Measurements from ENCODE around the gene INAVA.
A peak's percentile ranks its signal among the peaks of the same experiment; 100 is the strongest.

The INAVA gene

DNA sequence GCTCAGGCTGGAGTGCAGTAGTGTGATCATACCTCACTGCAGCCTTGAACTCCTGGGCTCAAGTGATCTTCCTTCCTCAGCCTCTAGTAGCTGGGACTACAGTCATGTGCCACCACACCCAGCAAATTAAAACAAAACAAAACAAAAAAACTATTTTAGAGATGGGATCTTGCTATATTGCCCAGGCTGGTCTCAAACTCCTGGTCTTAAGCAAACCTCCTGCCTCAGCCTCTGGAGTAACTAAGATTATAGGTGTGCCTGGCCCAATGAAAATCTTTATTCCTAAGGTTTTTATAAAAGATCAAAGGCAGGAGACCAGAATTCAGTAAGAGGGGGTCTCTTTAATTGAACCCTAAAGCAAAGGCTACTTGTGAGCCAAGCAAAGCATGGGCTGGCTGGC, 10.1 kb downstream of the INAVA start:
- peaks cover 49% of the 10 kb centered on the region for H3K36me3 Mint-ChIP-seq (ENCODE audit: low read depth)
- H3K4me1 Mint-ChIP-seq, result no peaks in the 10 kb centered on the region
- DNase-seq, result no peak
- peaks cover 4% of the 10 kb centered on the region for H3K27me3 Mint-ChIP-seq (ENCODE audit: low read depth, poor library complexity)
- H3K9me3 Mint-ChIP-seq, result no peaks in the 10 kb centered on the region
- TF ChIP-seq, protein P1, sequence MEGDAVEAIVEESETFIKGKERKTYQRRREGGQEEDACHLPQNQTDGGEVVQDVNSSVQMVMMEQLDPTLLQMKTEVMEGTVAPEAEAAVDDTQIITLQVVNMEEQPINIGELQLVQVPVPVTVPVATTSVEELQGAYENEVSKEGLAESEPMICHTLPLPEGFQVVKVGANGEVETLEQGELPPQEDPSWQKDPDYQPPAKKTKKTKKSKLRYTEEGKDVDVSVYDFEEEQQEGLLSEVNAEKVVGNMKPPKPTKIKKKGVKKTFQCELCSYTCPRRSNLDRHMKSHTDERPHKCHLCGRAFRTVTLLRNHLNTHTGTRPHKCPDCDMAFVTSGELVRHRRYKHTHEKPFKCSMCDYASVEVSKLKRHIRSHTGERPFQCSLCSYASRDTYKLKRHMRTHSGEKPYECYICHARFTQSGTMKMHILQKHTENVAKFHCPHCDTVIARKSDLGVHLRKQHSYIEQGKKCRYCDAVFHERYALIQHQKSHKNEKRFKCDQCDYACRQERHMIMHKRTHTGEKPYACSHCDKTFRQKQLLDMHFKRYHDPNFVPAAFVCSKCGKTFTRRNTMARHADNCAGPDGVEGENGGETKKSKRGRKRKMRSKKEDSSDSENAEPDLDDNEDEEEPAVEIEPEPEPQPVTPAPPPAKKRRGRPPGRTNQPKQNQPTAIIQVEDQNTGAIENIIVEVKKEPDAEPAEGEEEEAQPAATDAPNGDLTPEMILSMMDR (IDR thresholded peaks at IDR 0.05), result no peak
- H3K27ac Mint-ChIP-seq, result no peak overlapping the region
- H3K4me3 Mint-ChIP-seq, result no peak overlapping the region

DNA sequence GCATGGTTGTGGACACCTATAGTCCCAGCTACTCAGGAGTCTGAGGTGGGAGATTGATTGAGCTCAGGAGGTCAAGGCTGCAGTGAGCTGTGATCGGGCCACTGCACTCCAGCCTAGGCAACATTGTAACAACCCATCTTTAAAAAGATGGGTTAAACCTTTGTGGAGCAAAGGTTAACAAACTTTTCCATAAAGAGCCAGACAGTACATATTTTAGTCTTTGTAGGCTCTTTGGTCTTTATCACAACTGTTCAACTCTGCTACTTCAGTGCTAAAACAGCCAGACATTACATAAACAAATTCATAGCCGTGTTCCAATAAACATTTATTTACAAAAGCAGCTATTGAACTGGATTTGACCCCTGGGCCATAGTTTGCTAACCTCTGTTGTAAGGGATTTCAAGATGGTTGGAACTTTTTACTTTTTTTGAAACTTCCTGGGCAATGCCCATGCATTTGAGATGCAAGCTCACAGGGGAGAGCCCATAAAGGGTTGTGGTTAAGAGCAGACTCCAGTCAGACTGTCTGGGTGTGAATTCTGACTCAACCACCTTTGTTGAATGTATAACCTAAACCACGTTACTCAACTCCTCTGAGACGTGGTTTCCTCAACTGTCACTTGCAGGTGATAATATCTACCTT, 10.8 kb downstream of the INAVA start:
- Mint-ChIP-seq H3K36me3 (ENCODE audit: low read depth) (peaks cover 55% of the 10 kb centered on the region), H3K9me3 (no peaks in the 10 kb centered on the region), H3K4me1 (no peaks in the 10 kb centered on the region), H3K27me3 (ENCODE audit: low read depth, poor library complexity) (peaks cover 4% of the 10 kb centered on the region), H3K27ac (no peak overlapping the region), H3K4me3 (no peak overlapping the region)
- TF ChIP-seq, protein P1 (IDR thresholded peaks at IDR 0.05), result no peak
- no peak for DNase-seq

DNA sequence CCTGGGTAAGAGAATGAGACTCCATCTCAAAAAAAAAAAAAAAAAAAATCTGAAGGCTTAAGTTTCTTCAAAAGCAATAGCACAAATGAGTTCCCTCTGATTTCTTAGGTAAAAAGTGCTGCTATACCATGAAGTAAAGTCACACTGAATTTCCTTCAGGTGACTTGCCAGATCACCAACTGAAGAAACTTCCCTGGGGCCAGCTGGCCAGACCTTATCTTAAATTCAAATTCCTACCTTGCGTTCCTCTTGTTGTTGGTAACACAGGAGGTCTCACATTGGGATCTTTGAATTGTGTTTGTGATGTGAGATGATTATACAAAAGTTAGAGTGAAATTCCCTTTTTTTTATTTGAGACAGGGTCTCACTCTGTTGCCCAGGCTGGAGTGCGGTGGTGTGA, 11.8 kb downstream of the INAVA start:
- Mint-ChIP-seq H3K4me3 (no peak overlapping the region), H3K27me3 (ENCODE audit: low read depth, poor library complexity) (no peaks in the 10 kb centered on the region), H3K9me3 (no peaks in the 10 kb centered on the region), H3K27ac (no peak overlapping the region), H3K4me1 (no peaks in the 10 kb centered on the region), H3K36me3 (ENCODE audit: low read depth) (peaks cover 53% of the 10 kb centered on the region)
- TF ChIP-seq, protein P1 (IDR thresholded peaks at IDR 0.05), result no peak
- DNase-seq, result no peak

DNA sequence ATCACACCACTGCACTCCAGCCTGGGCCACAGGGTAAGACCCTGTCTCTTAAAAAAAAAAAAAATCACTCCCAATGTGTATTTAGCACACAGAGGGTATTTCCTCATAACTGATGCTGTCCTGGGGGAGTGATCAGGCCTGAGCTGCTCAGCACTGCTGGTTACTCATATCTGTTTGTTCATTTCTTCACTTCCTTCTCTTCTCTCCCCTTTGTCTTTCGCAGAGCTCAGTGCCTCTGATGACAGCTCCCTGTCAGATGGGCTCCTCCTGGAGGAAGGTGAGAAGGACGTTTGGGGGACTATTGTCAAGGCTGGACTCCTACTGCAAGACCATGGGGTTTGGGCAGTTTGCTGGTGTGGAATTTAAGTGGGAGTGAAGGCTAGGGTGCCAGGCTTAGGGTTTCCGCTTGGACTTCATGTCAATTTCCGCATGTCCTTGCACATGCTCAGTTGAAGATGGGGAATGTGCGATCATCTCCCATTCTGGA, 13.0 kb downstream of the INAVA start:
- H3K4me1 Mint-ChIP-seq, result no peaks in the 10 kb centered on the region
- H3K4me3 Mint-ChIP-seq, result no peak overlapping the region
- no peaks in the 10 kb centered on the region for H3K27me3 Mint-ChIP-seq (ENCODE audit: low read depth, poor library complexity)
- no peak for DNase-seq
- TF ChIP-seq, protein P1 (IDR thresholded peaks at IDR 0.05), result no peak
- peak overlapping the region; percentile 48 for H3K27ac Mint-ChIP-seq
- H3K36me3 Mint-ChIP-seq (ENCODE audit: low read depth), result peaks cover 47% of the 10 kb centered on the region
- H3K9me3 Mint-ChIP-seq, result no peaks in the 10 kb centered on the region

DNA sequence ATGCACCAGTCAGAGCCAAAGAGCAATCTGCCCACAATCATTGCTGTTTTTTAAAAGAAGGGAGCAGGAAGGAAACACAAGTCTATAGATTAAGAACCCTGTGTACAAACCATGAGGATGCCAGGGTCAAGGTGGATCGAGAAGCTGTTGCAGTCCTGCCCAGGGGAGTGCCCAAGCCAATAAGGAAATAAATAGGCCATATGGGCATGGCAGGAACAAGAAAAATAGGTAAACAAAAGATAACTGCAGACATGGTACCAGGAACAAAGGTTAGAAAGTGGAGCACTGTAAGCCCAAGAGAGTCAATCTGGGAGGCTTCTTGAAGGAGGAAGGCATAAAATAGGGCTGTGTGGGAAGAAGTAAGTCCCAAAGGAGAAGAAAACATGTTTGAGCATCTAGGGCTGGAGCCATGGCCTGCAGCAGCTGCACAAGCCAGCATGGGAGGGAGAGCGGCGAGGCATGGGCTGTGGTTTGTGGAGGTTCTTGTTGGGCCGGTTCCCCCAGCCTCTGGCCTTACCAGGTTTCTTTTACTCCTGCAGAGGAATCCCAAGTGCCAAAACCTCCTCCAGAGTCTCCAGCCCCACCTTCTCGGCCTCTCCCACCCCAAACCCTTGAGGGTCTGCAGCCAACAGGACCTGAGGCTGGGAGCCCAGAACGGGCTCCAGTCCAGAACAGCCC, 13.6 kb downstream of the INAVA start:
- TF ChIP-seq, protein P1 (IDR thresholded peaks at IDR 0.05), result no peak
- no peak for DNase-seq
- Mint-ChIP-seq H3K4me1 (no peaks in the 10 kb centered on the region), H3K27me3 (ENCODE audit: low read depth, poor library complexity) (no peaks in the 10 kb centered on the region), H3K27ac (no peak overlapping the region), H3K4me3 (no peak overlapping the region), H3K9me3 (no peaks in the 10 kb centered on the region), H3K36me3 (ENCODE audit: low read depth) (peaks cover 44% of the 10 kb centered on the region)

DNA sequence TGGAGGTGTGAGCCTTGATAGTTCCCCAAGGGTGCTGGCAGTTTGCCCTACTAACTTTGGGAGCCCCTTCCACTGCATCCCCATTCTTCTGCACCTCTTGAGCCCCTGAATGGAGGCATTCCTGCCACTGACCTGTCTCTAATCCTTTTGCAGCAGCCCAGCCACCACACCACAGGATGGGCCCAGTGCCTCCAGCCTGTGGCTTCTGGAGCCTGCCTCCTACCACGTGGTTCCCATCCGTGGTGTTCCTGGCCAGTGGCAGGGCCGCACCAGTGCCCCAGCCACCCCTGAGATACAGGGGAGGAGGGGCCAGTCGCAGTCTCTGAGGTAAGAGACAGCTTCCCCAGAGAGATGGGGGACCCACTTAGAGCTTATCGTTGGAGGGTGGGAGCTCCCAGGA, 14.4 kb downstream of the INAVA start:
- no peak overlapping the region for H3K4me3 Mint-ChIP-seq
- H3K27ac Mint-ChIP-seq, result no peak overlapping the region
- TF ChIP-seq, protein P1 (IDR thresholded peaks at IDR 0.05), result no peak
- no peaks in the 10 kb centered on the region for H3K4me1 Mint-ChIP-seq
- H3K36me3 Mint-ChIP-seq (ENCODE audit: low read depth), result peaks cover 44% of the 10 kb centered on the region
- no peaks in the 10 kb centered on the region for H3K9me3 Mint-ChIP-seq
- DNase-seq, result no peak
- H3K27me3 Mint-ChIP-seq (ENCODE audit: low read depth, poor library complexity), result no peaks in the 10 kb centered on the region
